Astrocyte of the cerebellum (primary cell): Measurements from ENCODE around the gene RAD51B.
"Not testable (repeated sequence)": the region's sequence is repeated elsewhere in the genome, so short reads cannot be mapped to it uniquely, and the experiment has no call there.

ENCODE experiments used
- DNase-seq: peaks from one replicate; pipeline ENCODE4 v3.0.0-alpha.2; 2011; ENCODE audit warnings: low read depth
- H3K4me3 ChIP-seq: 2 replicates; pipeline ENCODE4 v1.5.1; 2011; ENCODE audit warnings: mild to moderate bottlenecking, low read depth, low read length, moderate library complexity
- CTCF ChIP-seq: IDR thresholded peaks from 2 replicates; pipeline ENCODE4 v1.5.1; 2012; ENCODE audit warnings: low read length, low read depth, moderate library complexity, mild to moderate bottlenecking; ENCODE audit errors: missing control alignments
- in situ Hi-C: cut with HindIII; loops from 2 replicates; pipeline ENCODE4 v1.10.0; 2017; ENCODE audit warnings: low sequenced_read_pairs

The RAD51B gene

GRCh38 chr14:68282479-68283377 is 463.1 kb downstream of the RAD51B start:
- no peak for DNase-seq
- no peak for TF ChIP-seq CTCF
- in situ Hi-C loops, result no loop called here
- H3K4me3 ChIP-seq, result no peak overlapping the region

DNA sequence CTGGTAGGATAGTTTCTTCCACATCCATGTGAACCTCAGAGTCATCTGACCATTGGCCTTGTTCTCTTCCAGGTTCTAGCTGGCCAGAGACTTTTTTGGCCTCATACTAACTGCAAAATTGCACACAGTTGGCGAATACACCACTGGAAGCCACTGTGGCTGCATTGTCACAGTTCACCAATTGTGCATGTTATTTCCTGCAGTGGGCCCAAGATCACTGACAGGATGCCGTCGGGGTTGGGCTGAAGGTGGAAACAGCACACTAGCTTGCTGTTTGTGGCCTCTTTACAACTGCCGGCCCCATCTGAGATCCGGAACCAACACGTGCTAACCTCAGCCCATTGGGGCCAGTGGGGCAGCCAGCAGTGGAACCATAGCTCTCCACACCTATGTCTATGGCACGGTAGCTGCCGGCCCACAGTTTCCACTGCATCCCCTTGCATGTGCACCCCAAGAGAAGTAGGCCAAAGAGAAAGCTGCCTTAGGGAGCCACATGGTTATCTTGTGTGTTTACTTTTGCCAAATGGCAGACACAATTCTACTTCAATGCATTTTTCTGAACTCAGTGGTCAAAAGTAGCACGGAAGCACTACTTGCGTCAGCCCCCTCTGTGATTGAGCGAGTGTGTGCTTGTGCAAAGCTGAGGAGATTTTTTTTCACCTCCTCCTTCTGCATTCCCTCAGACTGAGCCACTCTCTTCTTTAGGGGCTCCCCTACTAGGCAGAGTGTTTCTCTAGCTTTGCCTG is 464.0 kb downstream of the RAD51B start:
- TF ChIP-seq CTCF, result no peak
- H3K4me3 ChIP-seq, result no peak overlapping the region
- no peak for DNase-seq
- in situ Hi-C loops, result no loop called here

DNA sequence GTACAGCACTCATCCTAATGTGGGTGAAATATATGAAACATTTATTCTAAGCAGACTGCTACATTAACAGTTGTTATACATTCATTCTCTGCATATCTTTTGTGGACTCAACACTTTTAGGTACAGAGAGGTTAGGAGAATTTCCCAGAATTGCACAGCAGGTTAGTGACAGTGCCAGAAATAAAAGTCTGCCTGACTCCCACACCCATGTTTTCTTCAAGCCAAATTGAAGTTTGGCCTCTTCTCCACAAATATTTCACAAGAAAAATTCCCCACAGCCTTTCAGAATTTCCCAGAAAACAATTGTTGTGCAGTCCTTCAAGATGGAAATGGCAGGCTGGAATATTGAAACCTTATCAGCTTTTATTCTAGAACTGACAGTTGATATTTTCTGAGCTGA is 464.8 kb downstream of the RAD51B start:
- in situ Hi-C loops, result no loop called here

DNA sequence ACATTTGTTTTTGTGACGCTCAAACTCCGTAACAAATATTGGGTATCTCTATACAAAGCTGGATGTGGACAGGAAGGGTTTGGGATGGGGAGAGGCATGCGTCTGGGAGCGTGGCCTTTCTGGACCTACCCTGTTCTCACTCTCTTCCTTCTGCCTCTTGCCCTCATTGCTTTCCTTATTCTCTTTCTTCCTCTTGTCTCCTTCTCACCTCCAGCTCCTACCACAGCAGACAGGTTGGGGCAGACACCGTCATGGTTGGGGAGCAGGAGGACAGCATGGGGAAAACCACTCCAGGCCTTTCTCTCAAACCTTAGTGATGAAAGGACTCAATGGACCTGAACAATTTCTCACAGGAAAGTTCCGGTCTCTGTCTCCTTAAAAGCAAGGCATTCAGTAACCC is 465.3 kb downstream of the RAD51B start:
- H3K4me3 ChIP-seq, result no peak overlapping the region
- in situ Hi-C loops, result no loop called here
- no peak for TF ChIP-seq CTCF
- DNase-seq, result no peak

More for the DNA sequence above, 464.8 kb downstream of the RAD51B start:
- H3K4me3 ChIP-seq, result no peak overlapping the region
- no peak for TF ChIP-seq CTCF
- no peak for DNase-seq

DNA sequence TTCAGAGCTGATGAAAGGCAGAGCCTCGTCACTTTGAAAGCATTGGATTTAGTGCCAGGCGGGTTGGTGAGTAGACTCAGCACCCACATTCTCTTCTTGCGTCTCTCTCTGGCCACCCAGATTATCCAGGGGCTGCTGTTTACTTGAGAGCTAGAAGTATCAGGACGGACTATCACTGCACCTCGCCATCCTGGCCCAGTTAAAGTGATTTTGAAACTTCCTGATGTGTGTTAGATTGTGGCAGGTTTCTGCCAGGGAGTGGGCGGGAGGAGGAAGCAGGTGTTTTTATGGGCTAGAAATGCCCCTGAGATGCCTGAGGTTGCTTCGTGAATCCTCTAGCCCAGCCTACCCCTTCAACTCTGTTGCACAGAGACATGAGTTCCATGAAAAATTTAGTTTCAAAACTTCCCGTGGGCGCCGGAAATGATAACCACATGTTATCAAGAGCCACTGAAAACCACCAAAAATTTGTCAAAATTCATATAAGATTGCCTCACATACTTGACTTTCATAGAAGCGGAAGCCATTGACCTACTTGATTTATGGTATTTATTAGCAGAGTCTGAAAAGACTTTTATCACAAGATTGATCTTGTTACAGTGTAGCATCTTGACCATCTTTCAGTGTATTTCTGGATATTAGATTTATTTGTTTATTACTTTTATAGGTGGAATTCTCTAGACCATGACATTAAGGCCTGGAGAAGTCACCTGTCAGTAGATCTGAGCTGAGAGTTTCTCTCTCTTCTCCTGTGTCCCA is 466.0 kb downstream of the RAD51B start:
- in situ Hi-C loops, result no loop called here
- no peak for TF ChIP-seq CTCF
- H3K4me3 ChIP-seq, result no peak overlapping the region

GRCh38 chr14:68286667-68287066 is 467.1 kb downstream of the RAD51B start:
- TF ChIP-seq CTCF, result no peak
- H3K4me3 ChIP-seq, result no peak overlapping the region
- in situ Hi-C loops, result no loop called here
- no peak for DNase-seq

More for the DNA sequence above, 466.0 kb downstream of the RAD51B start:
- no peak for DNase-seq

DNA sequence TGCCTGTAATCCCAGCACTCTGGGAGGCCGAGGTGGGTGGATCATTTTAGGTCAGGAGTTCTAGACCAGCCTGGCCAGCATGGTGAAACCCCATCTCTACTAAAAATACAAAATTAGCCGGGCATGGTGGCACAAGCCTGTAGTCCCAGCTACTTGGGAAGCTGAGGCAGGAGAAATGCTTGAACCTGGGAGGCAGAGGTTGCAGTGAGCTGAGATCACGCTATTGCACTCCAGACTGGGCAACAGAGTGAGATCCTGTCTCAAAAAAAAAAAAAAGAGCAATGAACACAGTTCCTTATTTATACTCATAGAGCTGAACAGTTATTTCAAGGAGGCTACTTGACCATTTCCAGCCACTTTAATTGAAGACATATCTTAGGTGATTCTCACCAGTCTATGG is 469.9 kb downstream of the RAD51B start:
- in situ Hi-C loops, H3K4me3 ChIP-seq, DNase-seq: not testable (repeated sequence)
